Body of pancreas (tissue), 4 donors: Measurements from ENCODE around the gene CCDC6. TPM values are rescaled to one million over a fixed set of nuclear protein-coding genes. Genes with fewer than 3 reads are reported as not detected.

Experiments used
- ATAC-seq: fragments of 150-250 bp; one replicate; pipeline ENCODE4 v1.9.1; 2016
- DNase-seq, 4 donors: peaks; one replicate each; pipeline ENCODE4 v3.0.0-alpha.2; 2019
- H3K27ac ChIP-seq, 4 donors: fragments of 200-600 bp; sonication (generic); 1 replicate in 3 of 4; 2 replicates in 1 of 4; pipeline versions ENCODE4 v1.5.1 to v1.6.1; 2016 to 2019; ENCODE audit warnings: mild to moderate bottlenecking in 1 of 4, mixed read lengths in 1 of 4, moderate library complexity in 1 of 4
- H3K27me3 ChIP-seq, 2 donors: fragments of 200-600 bp; sonication (generic); one replicate each; pipeline ENCODE4 v1.6.0; 2016; ENCODE audit warnings: mild to moderate bottlenecking in 1 of 2
- H3K36me3 ChIP-seq, 2 donors: fragments of 200-600 bp; sonication (generic); replicated peaks in 1 of 2; 2 replicates each; pipeline ENCODE4 v1.5.1; 2016; ENCODE audit warnings: low read depth in 2 of 2; ENCODE audit not compliant: insufficient read depth in 1 of 2
- H3K4me1 ChIP-seq: fragments of 200-600 bp; sonication (generic); one replicate; pipeline ENCODE4 v1.6.0; 2016
- H3K4me3 ChIP-seq, 2 donors: fragments of 200-600 bp; sonication (generic); 1 replicate in 1 of 2; 2 replicates in 1 of 2; pipeline ENCODE4 v1.5.1; 2016 to 2019
- H3K9me3 ChIP-seq, 3 donors: fragments of 200-600 bp; sonication (generic); 1 replicate in 2 of 3; 2 replicates in 1 of 3; pipeline ENCODE4 v1.5.1; 2016
- CTCF ChIP-seq, 7 experiments: fragments of 450-650 bp in 4 of 7; fragments of 200-600 bp in 3 of 7; sonication (generic) in 3 of 7; IDR thresholded peaks; one replicate each; pipeline ENCODE4 v1.5.1; 2016 to 2019; ENCODE audit warnings: antibody characterized with exemption in 7 of 7
- POLR2A ChIP-seq, 3 donors: fragments of 450-650 bp; IDR thresholded peaks; one replicate each; pipeline ENCODE4 v1.6.1; 2016; ENCODE audit warnings: antibody characterized with exemption in 3 of 3, mild to moderate bottlenecking in 2 of 3
- WGBS, 2 donors: methylation state at CpG; one replicate each; pipeline ENCODE4 v1.1.5; 2017; 5-methylcytosine and 5-hydroxymethylcytosine counted together
- intact Hi-C: fragments of 100-400 bp; cut with DNase I; formaldehyde crosslinking; loops from one replicate; pipeline ENCODE4 v1.15.1; 2023
- total RNA-seq, 2 donors: library from RNA; depleted of rRNA; stranded (reverse); fragments of >200 nt; gene quantifications; one replicate each; pipeline ENCODE4 v1.1.0, GENCODE V29; 2016

The CCDC6 gene
- total RNA-seq, 2 donors from 2014 or later, result 26.7 to 35.8 TPM

- ATAC-seq (no peak), DNase-seq (no peak)
- no peak overlapping the region for H3K27ac ChIP-seq
- H3K9me3 ChIP-seq, result no peaks in the 10 kb centered on the region
- 79 to 86% methylated on average over 4 of the region's 4 CpGs for WGBS, 2 donors
- H3K36me3 ChIP-seq, result peaks cover 0 to 4% of the 10 kb centered on the region in 2 donors
- TF ChIP-seq POLR2A (IDR thresholded peaks at IDR 0.05), result no peak
- TF ChIP-seq CTCF (IDR thresholded peaks at IDR 0.05), result no peak
- H3K4me1 ChIP-seq, result peaks cover 34% of the 10 kb centered on the region
- H3K4me3 ChIP-seq, result no peak overlapping the region
- H3K27me3 ChIP-seq, result no peaks in the 10 kb centered on the region
- intact Hi-C loops, result no loop called here
Observed at GRCh38 chr10:59851864-59852263, 54.5 kb downstream of the CCDC6 start.

GRCh38 chr10:59847888-59848287, 58.5 kb downstream of the CCDC6 start:
- intact Hi-C loops, result no loop called here
- TF ChIP-seq CTCF (IDR thresholded peaks at IDR 0.05) (no peak), POLR2A (IDR thresholded peaks at IDR 0.05) (no peak)
- Histone ChIP-seq H3K36me3 (peaks cover 0 to 9% of the 10 kb centered on the region in 2 donors), H3K4me3 (no peak overlapping the region), H3K27me3 (no peaks in the 10 kb centered on the region), H3K9me3 (no peaks in the 10 kb centered on the region), H3K27ac (no peak overlapping the region), H3K4me1 (peaks cover 4% of the 10 kb centered on the region)
- ATAC-seq, result no peak
- no peak for DNase-seq
- 87% methylated on average over 7 of the region's 7 CpGs for WGBS, 2 donors

GRCh38 chr10:59847326-59847725, 59.0 kb downstream of the CCDC6 start:
- intact Hi-C loops, result no loop called here
- Histone ChIP-seq H3K9me3 (no peaks in the 10 kb centered on the region), H3K27me3 (no peaks in the 10 kb centered on the region), H3K27ac (no peak overlapping the region), H3K36me3 (peaks cover 0 to 9% of the 10 kb centered on the region in 2 donors), H3K4me3 (no peak overlapping the region), H3K4me1 (peaks cover 4% of the 10 kb centered on the region)
- TF ChIP-seq CTCF (IDR thresholded peaks at IDR 0.05) (no peak), POLR2A (IDR thresholded peaks at IDR 0.05) (no peak)
- WGBS, 2 donors, result 67 to 95% methylated on average over 2 of the region's 2 CpGs
- DNase-seq (no peak), ATAC-seq (no peak)

DNA sequence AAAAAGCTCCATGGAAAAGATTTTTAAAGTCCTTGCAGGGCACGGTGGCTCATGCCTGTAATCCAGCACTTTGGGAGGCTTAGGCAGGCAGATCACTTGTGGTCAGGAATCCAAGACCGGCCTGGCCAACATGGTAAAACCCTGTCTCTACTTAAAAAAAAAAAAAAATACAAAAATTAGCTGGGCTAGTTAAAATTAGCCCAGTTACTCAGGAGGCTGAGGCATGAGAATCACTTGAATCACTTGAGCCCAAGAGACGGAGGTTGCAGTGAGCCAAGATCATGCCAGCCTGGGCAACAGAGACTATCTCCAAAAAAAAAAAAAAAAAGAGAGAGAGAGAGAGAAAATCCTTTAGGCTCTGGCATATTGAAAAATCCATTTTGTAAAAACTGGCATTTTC, 61.9 kb downstream of the CCDC6 start:
- no peaks in the 10 kb centered on the region for H3K27me3 ChIP-seq
- TF ChIP-seq CTCF (IDR thresholded peaks at IDR 0.05) (no peak), POLR2A (IDR thresholded peaks at IDR 0.05) (no peak)
- H3K4me1 ChIP-seq, result no peaks in the 10 kb centered on the region
- no peak for DNase-seq
- intact Hi-C loops, result no loop called here
- H3K4me3 ChIP-seq, result no peak overlapping the region
- ATAC-seq, result no peak
- H3K9me3 ChIP-seq, result no peaks in the 10 kb centered on the region
- peaks cover 0 to 9% of the 10 kb centered on the region in 2 donors for H3K36me3 ChIP-seq
- 86 to 89% methylated on average over 3 of the region's 3 CpGs for WGBS, 2 donors
- H3K27ac ChIP-seq, result no peak overlapping the region

GRCh38 chr10:59843748-59844147, 62.6 kb downstream of the CCDC6 start:
- DNase-seq (no peak), ATAC-seq (no peak)
- H3K36me3 ChIP-seq, result peaks cover 0 to 9% of the 10 kb centered on the region in 2 donors
- H3K27me3 ChIP-seq, result no peaks in the 10 kb centered on the region
- no peaks in the 10 kb centered on the region for H3K4me1 ChIP-seq
- no peak overlapping the region for H3K27ac ChIP-seq
- H3K4me3 ChIP-seq, result no peak overlapping the region
- H3K9me3 ChIP-seq, result no peaks in the 10 kb centered on the region
- intact Hi-C loops, result no loop called here
- 46 to 49% methylated on average over 2 of the region's 2 CpGs for WGBS, 2 donors
- TF ChIP-seq CTCF (IDR thresholded peaks at IDR 0.05) (no peak), POLR2A (IDR thresholded peaks at IDR 0.05) (no peak)
